HCT116 (cell line): ENCODE results near the gene DMBT1. TPM values are rescaled to one million over a fixed set of nuclear protein-coding genes. Genes with fewer than 3 reads are reported as not detected.

Source experiments
- ATAC-seq: fragments of 200-7000 bp; cut with Tn5 transposase; 2 replicates; pipeline ENCODE4 v1.9.1; 2020; ENCODE audit warnings: mild to moderate bottlenecking, moderate library complexity
- BruUV-seq: library from RNA; stranded (reverse); fragments of 400-500 nt; replicated peaks from 2 replicates; lab custom pipeline; 2021; lab: Mats Ljungman, UMichigan
- CTCF ChIA-PET: fragments of 300-600 bp; sonication (Branson Sonifier 250); formaldehyde crosslinking; loops from one replicate; lab custom pipeline; 2021; ENCODE audit warnings: antibody characterized with exemption; lab: Charles Lee
- POLR2A ChIA-PET: fragments of 300-600, 350-600 bp; sonication (Branson Sonifier 250); formaldehyde crosslinking; loops from one replicate; lab custom pipeline; 2021; ENCODE audit warnings: antibody characterized with exemption; lab: Charles Lee
- RAD21 ChIA-PET, 2 experiments: fragments of 300-600 bp; sonication (Branson Sonifier 250); formaldehyde crosslinking; loops; one replicate each; lab custom pipeline; 2023; ENCODE audit warnings: low total read pairs in 2 of 2; ENCODE audit not compliant: uncharacterized antibody in 2 of 2, unreplicated experiment in 2 of 2, low non-redundant PET in 1 of 2; lab: Charles Lee
- DNase-seq: peaks from one replicate; pipeline ENCODE4 v3.0.0-alpha.2; 2010; ENCODE audit warnings: low read depth, low spot score
- H2AFZ ChIP-seq: fragments of 200-600 bp; shearing (Covaris generic), sonication (generic); 2 replicates; pipeline ENCODE4 v1.6.1; 2017; ENCODE audit warnings: low read depth, mixed run types, mixed read lengths, antibody characterized with exemption, low read length; ENCODE audit not compliant: poor library complexity, severe bottlenecking
- H3K27ac ChIP-seq: 2 replicates; pipeline ENCODE4 v1.5.1; 2012; ENCODE audit warnings: low read depth, low read length
- H3K27me3 ChIP-seq: fragments of 200-600 bp; sonication (generic); 2 replicates; pipeline ENCODE4 v1.6.1; 2016; ENCODE audit warnings: mixed run types, low read length, mixed read lengths; ENCODE audit not compliant: insufficient read depth
- H3K36me3 ChIP-seq, 2 experiments: fragments of 200-500 bp in 1 of 2; fragments of 200-600 bp in 1 of 2; sonication (Bioruptor generic) in 1 of 2; sonication (generic) in 1 of 2; 2 replicates each; pipeline versions ENCODE4 v1.5.1 to v1.6.1; 2014 to 2016; ENCODE audit warnings: low read length in 2 of 2, inconsistent platforms in 1 of 2, mixed read lengths in 1 of 2, mixed run types in 1 of 2; ENCODE audit not compliant: insufficient read depth in 2 of 2, control insufficient read depth in 1 of 2
- H3K4me1 ChIP-seq, 2 experiments: fragments of 200-600 bp in 1 of 2; sonication (generic) in 1 of 2; 2 replicates each; pipeline versions ENCODE4 v1.5.1 to v1.6.1; 2012 to 2017; ENCODE audit warnings: low read length in 2 of 2, inconsistent platforms in 1 of 2, mild to moderate bottlenecking in 1 of 2, mixed read lengths in 1 of 2, mixed run types in 1 of 2, moderate library complexity in 1 of 2; ENCODE audit not compliant: insufficient read depth in 2 of 2, control insufficient read depth in 1 of 2
- H3K4me2 ChIP-seq: fragments of 200-600 bp; sonication (generic); 2 replicates; pipeline ENCODE4 v1.6.1; 2017; ENCODE audit warnings: mixed run types, low read length, mixed read lengths
- H3K4me3 ChIP-seq, 2 experiments: fragments of 200-600 bp in 1 of 2; sonication (generic) in 1 of 2; replicated peaks in 1 of 2; 2 replicates each; pipeline ENCODE4 v1.5.1; 2011 to 2016; ENCODE audit warnings: low read length in 2 of 2, control low read depth in 1 of 2, low read depth in 1 of 2, mild to moderate bottlenecking in 1 of 2, mixed read lengths in 1 of 2, mixed run types in 1 of 2
- H3K79me2 ChIP-seq: fragments of 200-600 bp; sonication (generic); 2 replicates; pipeline ENCODE4 v1.6.1; 2017; ENCODE audit warnings: mild to moderate bottlenecking, mixed run types, low read length, moderate library complexity, mixed read lengths; ENCODE audit not compliant: insufficient read depth
- H3K9ac ChIP-seq: fragments of 200-600 bp; sonication (generic); 2 replicates; pipeline ENCODE4 v1.6.1; 2016; ENCODE audit warnings: low read length, mixed read lengths
- H3K9me2 ChIP-seq: fragments of 200-600 bp; sonication (generic), shearing (Covaris generic); 2 replicates; pipeline ENCODE4 v1.6.1; 2017; ENCODE audit warnings: mixed run types, mild to moderate bottlenecking, moderate library complexity; ENCODE audit not compliant: insufficient read depth
- H3K9me3 ChIP-seq, 2 experiments: fragments of 200-500 bp in 1 of 2; fragments of 200-600 bp in 1 of 2; sonication (Bioruptor generic) in 1 of 2; sonication (generic) in 1 of 2; 2 replicates each; pipeline ENCODE4 v1.6.1; 2014 to 2017; ENCODE audit warnings: low read length in 2 of 2, mixed read lengths in 2 of 2, inconsistent platforms in 1 of 2, low read depth in 1 of 2, mild to moderate bottlenecking in 1 of 2, mixed run types in 1 of 2, moderate library complexity in 1 of 2; ENCODE audit not compliant: control insufficient read depth in 1 of 2, insufficient read depth in 1 of 2
- H4K20me1 ChIP-seq: fragments of 200-600 bp; sonication (generic), shearing (Covaris generic); 2 replicates; pipeline ENCODE4 v1.6.1; 2017; ENCODE audit warnings: mixed run types, mild to moderate bottlenecking, moderate library complexity; ENCODE audit not compliant: insufficient read depth
- JUND ChIP-seq: IDR thresholded peaks from 2 replicates; pipeline ENCODE4 v1.6.1; 2012
- ZFX ChIP-seq: fragments of 450-650 bp; IDR thresholded peaks from 2 replicates; pipeline ENCODE4 v1.6.1; 2017
- intact Hi-C: fragments of 100-400 bp; cut with micrococcal nuclease; formaldehyde crosslinking; loops from 2 replicates; pipeline ENCODE4 v1.10.0; 2022
- total RNA-seq: library from RNA; stranded (reverse); gene quantifications from one replicate; pipeline ENCODE4 v1.2.1, GENCODE V29; 2021; ENCODE audit not compliant: unreplicated experiment
- TF ChIP-seq, protein P1 (sequence below): IDR thresholded peaks from 2 replicates; pipeline ENCODE4 v1.6.1; 2012; ENCODE audit warnings: low read depth
- TF ChIP-seq, protein P2 (sequence below), 3 experiments: fragments of 200-600 bp in 1 of 3; sonication (generic) in 1 of 3; IDR thresholded peaks in 2 of 3; conservative IDR thresholded peaks in 1 of 3; 2 replicates each; pipeline ENCODE4 v1.5.1; 2012 to 2017; ENCODE audit warnings: low read depth in 2 of 3, low read length in 2 of 3, antibody characterized with exemption in 1 of 3, borderline replicate concordance in 1 of 3, control low read depth in 1 of 3, mild to moderate bottlenecking in 1 of 3, mixed read lengths in 1 of 3, mixed run types in 1 of 3, moderate library complexity in 1 of 3; ENCODE audit not compliant: insufficient read depth in 1 of 3

Gene DMBT1
- total RNA-seq, 1 experiment from 2014 or later = 0.17 TPM

DNA sequence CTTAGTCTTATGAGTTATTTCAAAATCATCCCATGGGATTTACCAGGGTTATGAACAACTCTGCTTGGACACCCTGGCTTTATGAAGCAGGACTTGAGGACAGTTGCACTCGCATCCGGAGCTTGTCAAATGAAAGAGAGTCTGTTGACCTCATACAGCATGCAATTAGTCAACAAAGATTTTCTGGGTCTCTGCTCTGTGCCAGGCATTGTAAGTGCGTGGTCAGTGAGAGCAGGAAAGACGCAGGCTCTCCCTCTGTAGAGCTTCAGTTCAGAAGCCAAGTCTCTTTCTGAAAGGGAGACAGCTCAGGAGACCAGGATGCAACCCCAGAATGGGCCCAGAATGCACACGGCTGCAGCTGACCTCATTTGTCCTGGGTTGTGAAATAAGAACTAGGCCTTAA lies 45.5 kb upstream of the DMBT1 start (continued):
- TF ChIP-seq, protein P1, sequence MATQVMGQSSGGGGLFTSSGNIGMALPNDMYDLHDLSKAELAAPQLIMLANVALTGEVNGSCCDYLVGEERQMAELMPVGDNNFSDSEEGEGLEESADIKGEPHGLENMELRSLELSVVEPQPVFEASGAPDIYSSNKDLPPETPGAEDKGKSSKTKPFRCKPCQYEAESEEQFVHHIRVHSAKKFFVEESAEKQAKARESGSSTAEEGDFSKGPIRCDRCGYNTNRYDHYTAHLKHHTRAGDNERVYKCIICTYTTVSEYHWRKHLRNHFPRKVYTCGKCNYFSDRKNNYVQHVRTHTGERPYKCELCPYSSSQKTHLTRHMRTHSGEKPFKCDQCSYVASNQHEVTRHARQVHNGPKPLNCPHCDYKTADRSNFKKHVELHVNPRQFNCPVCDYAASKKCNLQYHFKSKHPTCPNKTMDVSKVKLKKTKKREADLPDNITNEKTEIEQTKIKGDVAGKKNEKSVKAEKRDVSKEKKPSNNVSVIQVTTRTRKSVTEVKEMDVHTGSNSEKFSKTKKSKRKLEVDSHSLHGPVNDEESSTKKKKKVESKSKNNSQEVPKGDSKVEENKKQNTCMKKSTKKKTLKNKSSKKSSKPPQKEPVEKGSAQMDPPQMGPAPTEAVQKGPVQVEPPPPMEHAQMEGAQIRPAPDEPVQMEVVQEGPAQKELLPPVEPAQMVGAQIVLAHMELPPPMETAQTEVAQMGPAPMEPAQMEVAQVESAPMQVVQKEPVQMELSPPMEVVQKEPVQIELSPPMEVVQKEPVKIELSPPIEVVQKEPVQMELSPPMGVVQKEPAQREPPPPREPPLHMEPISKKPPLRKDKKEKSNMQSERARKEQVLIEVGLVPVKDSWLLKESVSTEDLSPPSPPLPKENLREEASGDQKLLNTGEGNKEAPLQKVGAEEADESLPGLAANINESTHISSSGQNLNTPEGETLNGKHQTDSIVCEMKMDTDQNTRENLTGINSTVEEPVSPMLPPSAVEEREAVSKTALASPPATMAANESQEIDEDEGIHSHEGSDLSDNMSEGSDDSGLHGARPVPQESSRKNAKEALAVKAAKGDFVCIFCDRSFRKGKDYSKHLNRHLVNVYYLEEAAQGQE = no peak
- TF ChIP-seq, all 23 proteins: peak for 0

DNA sequence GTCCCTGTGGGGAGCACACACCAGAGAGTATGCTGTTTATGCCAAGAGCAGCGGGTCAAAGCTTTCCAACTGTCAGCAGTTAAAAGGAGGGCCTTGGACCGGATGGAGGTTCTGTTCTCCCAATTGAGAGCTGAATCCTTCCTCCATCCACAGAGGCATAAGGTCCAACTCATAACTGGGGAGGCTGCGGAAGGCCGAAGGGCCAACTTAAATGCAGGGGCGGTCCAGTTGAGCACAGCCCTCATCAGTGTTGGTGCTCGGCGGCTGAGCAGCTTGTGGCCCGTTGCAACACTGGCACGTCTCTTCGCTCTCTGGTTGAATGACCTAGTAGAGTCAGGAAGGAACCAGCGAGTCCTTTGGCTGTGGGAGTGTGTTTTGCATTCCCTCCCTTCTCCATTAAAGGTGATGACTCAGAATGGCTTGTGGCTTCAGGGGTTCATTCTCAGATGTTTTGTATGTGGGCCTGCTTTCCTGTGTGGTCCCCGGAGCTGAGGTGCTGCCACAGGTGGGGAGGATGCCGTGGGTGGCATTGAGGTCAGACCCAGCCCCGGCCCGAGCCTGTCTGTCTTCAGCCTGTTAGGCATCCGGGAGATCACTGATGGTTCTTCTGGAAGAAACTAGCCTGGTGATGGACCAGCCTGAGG lies 44.8 kb upstream of the DMBT1 start:
- Histone ChIP-seq H3K4me2 (no peak overlapping the region), H3K4me1 (no peaks in the 10 kb centered on the region), H3K9ac (no peak overlapping the region), H3K27me3 (no peaks in the 10 kb centered on the region), H3K4me3 (no peak overlapping the region), H3K36me3 (no peaks in the 10 kb centered on the region), H3K79me2 (no peaks in the 10 kb centered on the region), H3K9me3 (no peaks in the 10 kb centered on the region), H3K27ac (no peak overlapping the region), H4K20me1 (no peaks in the 10 kb centered on the region), H3K9me2 (no peaks in the 10 kb centered on the region), H2AFZ (no peak overlapping the region)
- TF ChIP-seq, protein P2, sequence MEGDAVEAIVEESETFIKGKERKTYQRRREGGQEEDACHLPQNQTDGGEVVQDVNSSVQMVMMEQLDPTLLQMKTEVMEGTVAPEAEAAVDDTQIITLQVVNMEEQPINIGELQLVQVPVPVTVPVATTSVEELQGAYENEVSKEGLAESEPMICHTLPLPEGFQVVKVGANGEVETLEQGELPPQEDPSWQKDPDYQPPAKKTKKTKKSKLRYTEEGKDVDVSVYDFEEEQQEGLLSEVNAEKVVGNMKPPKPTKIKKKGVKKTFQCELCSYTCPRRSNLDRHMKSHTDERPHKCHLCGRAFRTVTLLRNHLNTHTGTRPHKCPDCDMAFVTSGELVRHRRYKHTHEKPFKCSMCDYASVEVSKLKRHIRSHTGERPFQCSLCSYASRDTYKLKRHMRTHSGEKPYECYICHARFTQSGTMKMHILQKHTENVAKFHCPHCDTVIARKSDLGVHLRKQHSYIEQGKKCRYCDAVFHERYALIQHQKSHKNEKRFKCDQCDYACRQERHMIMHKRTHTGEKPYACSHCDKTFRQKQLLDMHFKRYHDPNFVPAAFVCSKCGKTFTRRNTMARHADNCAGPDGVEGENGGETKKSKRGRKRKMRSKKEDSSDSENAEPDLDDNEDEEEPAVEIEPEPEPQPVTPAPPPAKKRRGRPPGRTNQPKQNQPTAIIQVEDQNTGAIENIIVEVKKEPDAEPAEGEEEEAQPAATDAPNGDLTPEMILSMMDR (IDR thresholded peaks at IDR 0.05 in 2 of 3, conservative IDR thresholded peaks at IDR 0.05 in 1 of 3; ENCODE audit: borderline replicate concordance in 1 of 3, insufficient read depth in 1 of 3, low read depth in 2 of 3, low read length in 2 of 3) = no peak
- no peak for TF ChIP-seq JUND
- 0 out of 2 replicates have a peak, but pooled peaks have one; percentile 1 for TF ChIP-seq ZFX
- intact Hi-C loops = no loop called here
- no TSS peak for BruUV-seq
- DNase-seq (no peak), ATAC-seq (no peak)
- ChIA-PET CTCF (interaction anchor here (1.6 kb wide), 1 partner anchor 50 kb away, joined by 7 read pairs; no protein-coding TSS in a partner anchor), RAD21 (no interaction called here), POLR2A (no interaction called here)
